ENCODE measurements around the gene TRAPPC2B. TPM values are rescaled to one million over a fixed set of nuclear protein-coding genes. Genes with fewer than 3 reads are reported as not detected.

TRAPPC2B gene
- total RNA-seq, 1 experiment from 2014 or later: 6.3 TPM

GRCh38 chr19:57342582-57342981 lies 20.8 kb upstream of the TRAPPC2B start:
- TF ChIP-seq CTCF (IDR thresholded peaks at IDR 0.05; ENCODE audit: unreplicated experiment): no peak
- Mint-ChIP-seq H3K9me3 (ENCODE audit: unreplicated experiment) (no peaks in the 10 kb centered on the region), H3K4me1 (ENCODE audit: insufficient read depth, unreplicated experiment) (no peaks in the 10 kb centered on the region), H3K4me3 (ENCODE audit: unreplicated experiment) (no peak overlapping the region), H3K36me3 (ENCODE audit: insufficient read depth, unreplicated experiment) (peaks cover 4% of the 10 kb centered on the region), H3K27ac (ENCODE audit: low read depth, unreplicated experiment) (no peak overlapping the region), H3K27me3 (ENCODE audit: insufficient read depth, unreplicated experiment) (no peaks in the 10 kb centered on the region)
- intact Hi-C loops (cut with micrococcal nuclease): no loop called here
- POLR2A ChIA-PET: interaction anchor here (1.3 kb wide), 1 partner anchor 9 kb away, joined by 7 read pairs; the partner anchor contains the start of gene ZNF304
- CTCF ChIA-PET: interaction anchor here (0.6 kb wide), 1 partner anchor 63 kb away, joined by 3 read pairs; no protein-coding TSS in a partner anchor
- DNase-seq (ENCODE audit: unreplicated experiment): no peak
- no TSS peak for BruUV-seq (replicated peaks)

DNA sequence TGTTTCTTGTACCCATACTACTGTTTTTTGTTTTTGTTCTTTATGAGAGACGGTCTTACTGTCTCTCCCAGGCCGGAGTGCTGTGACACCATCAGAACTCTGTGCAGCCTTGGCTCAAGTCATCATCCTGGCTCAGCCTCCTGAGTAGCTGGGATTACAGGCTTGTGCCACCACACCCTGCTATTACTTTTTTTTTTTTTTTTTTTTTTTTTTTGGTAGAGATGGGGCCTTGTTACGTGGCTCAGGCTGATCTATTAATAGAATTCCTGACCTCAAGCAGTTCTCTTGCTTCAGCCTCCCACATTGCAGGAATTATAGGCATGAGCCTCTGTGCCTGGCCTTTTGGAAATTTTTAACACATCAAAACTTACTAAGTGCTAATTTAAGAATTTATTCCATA lies 15.2 kb upstream of the TRAPPC2B start:
- Mint-ChIP-seq H3K9me3 (ENCODE audit: unreplicated experiment) (no peaks in the 10 kb centered on the region), H3K27ac (ENCODE audit: low read depth, unreplicated experiment) (no peak overlapping the region), H3K4me1 (ENCODE audit: insufficient read depth, unreplicated experiment) (peaks cover 15% of the 10 kb centered on the region), H3K4me3 (ENCODE audit: unreplicated experiment) (no peak overlapping the region), H3K36me3 (ENCODE audit: insufficient read depth, unreplicated experiment) (peaks cover 10% of the 10 kb centered on the region), H3K27me3 (ENCODE audit: insufficient read depth, unreplicated experiment) (no peaks in the 10 kb centered on the region)
- no TSS peak for BruUV-seq (replicated peaks)
- intact Hi-C loops (cut with micrococcal nuclease): no loop called here
- CTCF ChIA-PET: interaction anchor here (1.1 to 1.4 kb wide), 3 partner anchors 10 to 67 kb away, joined by 3 to 4 read pairs (median 4); no protein-coding TSS in a partner anchor
- no peak for DNase-seq (ENCODE audit: unreplicated experiment)
- POLR2A ChIA-PET: interaction anchor here (0.5 to 1.6 kb wide), 6 partner anchors 12 to 31 kb away, joined by 3 to 7 read pairs (median 4); partner anchors contain the start of genes TRAPPC2B, ZNF543 and ZNF547
- no peak for TF ChIP-seq CTCF (IDR thresholded peaks at IDR 0.05; ENCODE audit: unreplicated experiment)

- peak; percentile 98 for DNase-seq (ENCODE audit: unreplicated experiment)
- H3K4me3 Mint-ChIP-seq (ENCODE audit: unreplicated experiment): peak within 1 kb of the TSS; percentile 90
- no peaks in the 10 kb centered on the region for H3K27me3 Mint-ChIP-seq (ENCODE audit: insufficient read depth, unreplicated experiment)
- peaks cover 28% of the 10 kb centered on the region for H3K36me3 Mint-ChIP-seq (ENCODE audit: insufficient read depth, unreplicated experiment)
- H3K27ac Mint-ChIP-seq (ENCODE audit: low read depth, unreplicated experiment): peak within 1 kb of the TSS; percentile 97
- no peak for TF ChIP-seq CTCF (IDR thresholded peaks at IDR 0.05; ENCODE audit: unreplicated experiment)
- BruUV-seq (replicated peaks): TSS peak; percentile 61
- intact Hi-C loops (cut with micrococcal nuclease): loop anchor here (2.0 kb wide), 1 partner anchor 70 kb away; the partner anchor contains the start of gene ZNF460
- POLR2A ChIA-PET: interaction anchor here (0.7 to 2.7 kb wide), 20 partner anchors 8 to 469 kb away, joined by 3 to 29 read pairs (median 4); partner anchors contain the start of genes TRAPPC2B, ZNF419, ZNF547 and ZNF805
- H3K9me3 Mint-ChIP-seq (ENCODE audit: unreplicated experiment): peaks cover 7% of the 10 kb centered on the region
- CTCF ChIA-PET: interaction anchor here (0.6 to 1.2 kb wide), 5 partner anchors 10 to 220 kb away, joined by 3 to 6 read pairs (median 3); no protein-coding TSS in a partner anchor
- peaks cover 21% of the 10 kb centered on the region for H3K4me1 Mint-ChIP-seq (ENCODE audit: insufficient read depth, unreplicated experiment)
Measured at GRCh38 chr19:57350877-57351805, 12.2 kb upstream of the TRAPPC2B start, which contains the start of gene ZNF304. Gene ZNF304 (plus strand): TSS chr19:57351271. CDS start chr19:57351665, 394 bp downstream.

DNA sequence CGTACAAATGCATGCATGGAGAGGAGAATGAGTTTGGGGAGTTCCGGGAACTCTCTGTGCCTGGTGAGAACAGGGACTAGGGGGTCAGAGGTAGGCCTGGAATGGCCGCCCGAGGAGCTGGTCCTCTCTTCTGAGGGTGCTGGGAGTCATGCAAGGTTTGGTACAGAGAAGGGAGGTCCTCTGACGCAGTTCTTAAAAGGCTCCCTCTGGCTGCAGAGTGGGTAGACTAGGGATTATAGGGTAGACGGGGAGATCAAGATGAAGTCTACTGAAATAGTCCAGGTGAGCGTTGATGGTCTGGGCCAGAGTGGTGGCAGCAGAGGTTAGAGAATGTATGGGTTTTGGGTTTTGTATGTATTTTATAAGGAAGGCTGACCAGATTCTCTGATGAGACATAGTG lies 11.5 kb upstream of the TRAPPC2B start:
- TF ChIP-seq CTCF (IDR thresholded peaks at IDR 0.05; ENCODE audit: unreplicated experiment): no peak
- peaks cover 21% of the 10 kb centered on the region for H3K4me1 Mint-ChIP-seq (ENCODE audit: insufficient read depth, unreplicated experiment)
- peak overlapping the region; percentile 90 for H3K4me3 Mint-ChIP-seq (ENCODE audit: unreplicated experiment)
- no peak for DNase-seq (ENCODE audit: unreplicated experiment)
- H3K27ac Mint-ChIP-seq (ENCODE audit: low read depth, unreplicated experiment): peak overlapping the region; percentile 97
- no TSS peak for BruUV-seq (replicated peaks)
- H3K9me3 Mint-ChIP-seq (ENCODE audit: unreplicated experiment): peaks cover 7% of the 10 kb centered on the region
- POLR2A ChIA-PET: interaction anchor here (0.9 to 2.7 kb wide), 4 partner anchors 10 to 49 kb away, joined by 3 to 29 read pairs (median 12); partner anchors contain the start of genes TRAPPC2B and ZNF547
- peaks cover 35% of the 10 kb centered on the region for H3K36me3 Mint-ChIP-seq (ENCODE audit: insufficient read depth, unreplicated experiment)
- no peaks in the 10 kb centered on the region for H3K27me3 Mint-ChIP-seq (ENCODE audit: insufficient read depth, unreplicated experiment)
- intact Hi-C loops (cut with micrococcal nuclease): loop anchor here (2.0 kb wide), 1 partner anchor 71 kb away; the partner anchor contains the start of gene ZNF460
- CTCF ChIA-PET: no interaction called here

All from MCF 10A (cell line).